Thyroid gland (tissue), 4 donors: ENCODE results near the gene RAD54L.

Experiments used
- POLR2A ChIP-seq, 2 donors: fragments of 450-650 bp; IDR thresholded peaks; one replicate each; pipeline ENCODE4 v1.6.1; 2017; ENCODE audit warnings: antibody characterized with exemption in 2 of 2, mild to moderate bottlenecking in 2 of 2, moderate library complexity in 1 of 2
- TF ChIP-seq, protein P1 (sequence below), 6 experiments: fragments of 200-600 bp in 3 of 6; fragments of 450-650 bp in 3 of 6; sonication (generic) in 3 of 6; IDR thresholded peaks; one replicate each; pipeline ENCODE4 v1.5.1; 2016 to 2019; ENCODE audit warnings: antibody characterized with exemption in 6 of 6, mild to moderate bottlenecking in 2 of 6, inconsistent platforms in 1 of 6, moderate library complexity in 1 of 6

- TF ChIP-seq, protein P1, sequence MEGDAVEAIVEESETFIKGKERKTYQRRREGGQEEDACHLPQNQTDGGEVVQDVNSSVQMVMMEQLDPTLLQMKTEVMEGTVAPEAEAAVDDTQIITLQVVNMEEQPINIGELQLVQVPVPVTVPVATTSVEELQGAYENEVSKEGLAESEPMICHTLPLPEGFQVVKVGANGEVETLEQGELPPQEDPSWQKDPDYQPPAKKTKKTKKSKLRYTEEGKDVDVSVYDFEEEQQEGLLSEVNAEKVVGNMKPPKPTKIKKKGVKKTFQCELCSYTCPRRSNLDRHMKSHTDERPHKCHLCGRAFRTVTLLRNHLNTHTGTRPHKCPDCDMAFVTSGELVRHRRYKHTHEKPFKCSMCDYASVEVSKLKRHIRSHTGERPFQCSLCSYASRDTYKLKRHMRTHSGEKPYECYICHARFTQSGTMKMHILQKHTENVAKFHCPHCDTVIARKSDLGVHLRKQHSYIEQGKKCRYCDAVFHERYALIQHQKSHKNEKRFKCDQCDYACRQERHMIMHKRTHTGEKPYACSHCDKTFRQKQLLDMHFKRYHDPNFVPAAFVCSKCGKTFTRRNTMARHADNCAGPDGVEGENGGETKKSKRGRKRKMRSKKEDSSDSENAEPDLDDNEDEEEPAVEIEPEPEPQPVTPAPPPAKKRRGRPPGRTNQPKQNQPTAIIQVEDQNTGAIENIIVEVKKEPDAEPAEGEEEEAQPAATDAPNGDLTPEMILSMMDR (IDR thresholded peaks at IDR 0.05) = no peak
- no peak for TF ChIP-seq POLR2A (IDR thresholded peaks at IDR 0.05)
Observed at GRCh38 chr1:46298387-46298786, 50.8 kb downstream of the RAD54L start.
